Limb (tissue), 2 donors: Measurements from ENCODE around the gene CCDC148.
"Not testable (repeated sequence)": the region's sequence is repeated elsewhere in the genome, so short reads cannot be mapped to it uniquely, and the experiment has no call there.

Source experiments
- DNase-seq, 2 donors: peaks; one replicate each; pipeline ENCODE4 v3.0.0-alpha.2; 2016; ENCODE audit errors: extremely low spot score in 2 of 2

The CCDC148 gene

DNA sequence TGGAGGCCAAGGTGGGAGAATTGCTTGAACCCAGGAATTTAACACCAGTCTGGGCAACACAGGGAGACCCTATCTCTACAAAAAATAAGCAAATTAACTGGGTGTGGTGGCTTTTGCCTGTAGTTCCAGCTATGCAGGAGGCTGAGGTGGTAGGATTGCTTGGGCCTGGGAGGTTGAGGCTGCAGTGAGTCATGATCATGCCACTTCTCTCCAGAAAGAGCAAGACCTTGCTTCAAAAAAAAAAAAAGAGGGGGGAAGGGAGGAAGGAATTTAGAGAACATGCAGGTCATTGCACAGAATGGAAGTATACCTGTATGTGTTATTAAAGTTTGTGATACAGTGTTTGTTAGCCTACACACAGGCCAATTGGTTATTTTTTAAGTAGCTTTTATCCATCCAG lies 26.0 kb upstream of the CCDC148 start:
- DNase-seq, result no peak

DNA sequence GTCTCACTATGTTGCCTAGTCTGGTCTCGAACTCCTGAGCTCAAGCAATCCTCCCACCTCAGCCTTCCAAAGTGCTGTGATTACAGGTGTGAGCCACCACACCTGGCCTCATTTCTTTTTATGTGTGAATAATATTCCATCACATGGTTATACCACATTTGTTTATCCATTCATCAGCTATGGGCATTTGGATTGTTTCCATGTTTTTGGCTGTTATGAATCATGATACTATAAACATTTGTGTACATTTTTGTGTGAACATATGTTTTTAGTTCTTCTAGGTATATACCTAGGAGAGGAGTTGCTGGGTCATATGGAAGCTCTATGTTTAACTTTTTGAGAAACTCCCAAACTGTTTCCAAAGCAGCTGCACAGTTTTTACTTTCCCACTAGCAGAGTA lies 24.6 kb upstream of the CCDC148 start:
- DNase-seq, result no peak

DNA sequence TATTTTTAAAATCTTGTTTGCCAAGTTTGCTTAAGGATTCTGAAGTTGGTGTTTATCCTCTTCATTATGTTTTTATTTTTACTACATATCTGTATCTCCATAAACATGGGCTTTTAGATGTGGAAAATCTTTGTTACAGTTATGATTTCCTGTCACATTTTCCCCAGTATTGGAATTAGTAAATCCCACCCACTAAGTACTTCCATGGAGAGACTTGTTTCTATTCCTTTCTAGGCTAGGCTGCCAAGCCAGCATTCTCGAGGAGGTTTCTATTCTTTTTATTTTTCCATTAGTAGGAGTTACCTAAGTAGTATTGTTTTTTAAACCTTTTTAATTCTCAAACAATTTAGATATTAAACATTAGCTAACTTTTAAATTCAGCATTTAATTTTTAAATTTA lies 22.3 kb upstream of the CCDC148 start:
- no peak for DNase-seq

DNA sequence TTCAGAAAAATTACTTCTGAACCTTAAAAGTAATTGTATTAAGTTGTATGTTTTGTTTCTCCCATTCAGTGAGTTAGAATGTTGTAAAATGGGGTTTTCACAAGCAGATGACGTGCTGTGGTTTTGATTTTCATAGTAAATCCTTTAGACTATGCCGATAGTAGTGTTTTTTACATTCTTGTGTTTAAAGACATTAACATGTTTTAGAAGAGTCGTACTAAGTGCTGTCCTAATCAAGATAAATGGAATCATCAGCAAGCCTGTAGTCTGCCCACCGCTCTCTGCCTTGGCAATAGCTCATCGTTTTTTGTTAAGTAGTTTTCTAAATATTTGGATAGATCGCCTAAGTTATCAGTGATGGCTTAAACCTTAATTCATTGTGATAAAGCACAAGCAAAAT lies 21.7 kb upstream of the CCDC148 start:
- DNase-seq, result no peak

DNA sequence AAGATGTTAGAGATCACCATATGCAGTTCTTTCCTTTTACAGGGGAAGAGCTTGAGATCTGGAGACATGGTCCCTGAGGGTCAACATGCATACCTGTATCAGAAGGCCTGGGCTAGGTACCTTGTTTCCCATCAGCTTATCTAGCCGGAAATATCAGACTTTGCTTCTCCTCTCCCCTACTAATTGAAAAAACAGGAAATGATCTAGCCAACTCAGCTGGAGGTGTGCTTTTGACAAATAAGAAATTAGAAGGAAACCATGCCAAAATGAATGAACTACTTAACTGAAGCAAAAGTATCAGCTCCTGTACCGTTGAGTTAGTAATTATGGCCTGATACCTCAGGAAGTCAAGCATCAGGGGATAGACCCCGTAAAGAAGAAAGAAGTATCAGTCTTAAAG lies 20.6 kb upstream of the CCDC148 start:
- DNase-seq, result no peak

DNA sequence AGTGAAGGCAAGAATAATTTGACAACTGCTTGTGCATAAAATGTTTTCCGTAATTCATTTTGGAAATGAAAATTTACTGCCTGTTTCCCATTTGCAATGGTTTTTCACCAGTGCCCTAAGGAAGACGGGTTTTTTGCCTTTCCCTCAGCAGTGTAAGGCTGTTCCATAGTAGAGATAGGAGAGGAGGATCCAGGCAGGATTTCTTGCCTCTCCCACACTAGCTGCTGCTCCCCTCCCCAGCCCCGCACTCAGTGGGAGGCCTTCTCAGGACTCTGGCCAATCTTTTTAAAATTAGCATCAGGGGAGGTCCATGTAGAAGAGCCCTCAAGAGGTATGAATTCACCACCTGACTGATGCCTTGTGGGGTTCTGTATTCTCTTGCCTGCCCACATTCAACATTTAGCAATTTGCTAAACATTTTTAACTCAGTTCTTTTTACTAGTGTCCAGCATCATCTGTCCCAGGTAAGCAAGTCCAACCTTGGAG lies 18.0 kb upstream of the CCDC148 start:
- DNase-seq, result not testable (repeated sequence)

DNA sequence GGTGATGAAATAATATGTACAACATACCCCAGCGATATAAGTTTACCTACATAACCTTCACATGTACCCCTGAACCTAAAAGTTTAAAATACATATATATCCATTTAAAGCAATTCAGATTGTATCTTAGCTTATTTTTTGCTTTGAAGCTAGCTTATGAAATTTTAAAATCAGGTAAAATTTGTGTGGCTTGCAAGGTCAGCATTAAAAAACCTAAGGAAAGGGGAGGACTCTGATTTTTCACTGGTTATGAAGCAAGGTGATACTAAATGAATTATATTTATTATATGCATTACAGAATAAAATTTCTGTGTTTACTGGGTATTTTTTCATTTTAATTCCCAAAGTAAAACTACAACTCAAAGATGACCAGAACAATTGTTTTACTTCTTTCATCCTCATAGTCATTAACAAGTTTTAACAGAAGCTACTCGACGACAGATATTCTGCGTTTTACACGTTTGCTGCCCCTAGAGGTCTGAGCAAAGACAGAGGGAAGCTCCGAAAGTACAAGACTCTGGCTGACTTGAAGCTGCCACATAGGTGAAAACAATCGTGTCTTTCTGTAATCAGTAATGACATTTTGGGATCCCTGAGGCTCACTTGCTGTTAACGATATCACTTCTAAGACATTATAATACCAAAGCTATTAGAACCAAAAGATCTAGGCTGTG lies 17.3 kb upstream of the CCDC148 start:
- DNase-seq, result no peak

DNA sequence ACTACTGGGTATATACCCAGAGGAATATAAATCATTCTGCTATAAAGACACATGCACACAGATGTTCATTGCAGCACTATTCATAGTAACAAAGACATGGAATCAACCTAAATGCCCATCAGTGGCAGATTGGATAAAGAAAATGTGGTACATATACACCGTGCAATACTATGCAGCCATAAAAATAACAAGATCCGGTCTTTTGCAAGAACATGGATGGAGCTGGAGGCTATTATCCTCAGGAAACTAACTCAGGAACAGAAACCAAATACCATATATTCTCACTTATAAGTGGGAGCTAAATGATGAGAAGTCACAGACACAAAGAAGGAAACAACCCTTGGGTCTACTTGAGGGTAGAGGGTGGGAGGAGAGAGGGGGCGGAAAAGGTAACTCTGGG lies 16.7 kb upstream of the CCDC148 start:
- DNase-seq, result not testable (repeated sequence)

DNA sequence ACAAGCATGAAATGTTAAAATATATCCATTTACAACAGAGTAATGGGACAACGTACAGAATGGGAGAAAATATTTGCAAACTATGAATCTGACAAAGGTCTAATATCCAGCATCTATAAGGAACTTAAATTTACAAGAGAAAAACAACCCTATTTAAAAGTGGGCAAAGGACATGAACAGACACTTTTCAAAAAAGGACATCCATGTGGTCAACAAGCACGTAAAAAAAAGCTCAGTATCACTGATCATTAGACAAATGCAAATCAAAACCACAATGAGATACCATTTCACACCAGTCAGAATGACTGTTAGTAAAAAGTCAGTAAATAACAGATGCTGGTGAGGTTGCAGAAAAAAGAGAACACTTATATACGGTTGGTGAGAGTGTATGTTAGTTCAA lies 16.3 kb upstream of the CCDC148 start:
- DNase-seq, result not testable (repeated sequence)

DNA sequence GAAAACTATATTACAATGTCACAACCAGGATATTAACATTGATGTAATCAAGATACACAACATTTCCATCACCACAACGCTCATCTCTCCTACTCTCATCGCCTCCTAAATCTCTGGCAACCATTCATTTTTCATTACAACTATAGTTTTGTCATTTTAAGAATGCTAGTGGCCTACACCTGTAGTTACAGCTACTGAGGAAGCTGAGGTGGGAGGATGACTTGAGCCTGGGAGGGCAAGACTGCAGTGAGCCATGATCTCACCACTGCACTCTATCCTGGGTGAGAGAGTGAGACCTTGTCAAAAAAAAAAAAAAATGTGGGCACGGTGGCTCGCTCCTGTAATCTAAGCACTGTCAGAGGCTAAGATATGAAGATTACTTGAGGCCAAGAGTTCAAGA lies 10.7 kb upstream of the CCDC148 start:
- DNase-seq, result no peak

DNA sequence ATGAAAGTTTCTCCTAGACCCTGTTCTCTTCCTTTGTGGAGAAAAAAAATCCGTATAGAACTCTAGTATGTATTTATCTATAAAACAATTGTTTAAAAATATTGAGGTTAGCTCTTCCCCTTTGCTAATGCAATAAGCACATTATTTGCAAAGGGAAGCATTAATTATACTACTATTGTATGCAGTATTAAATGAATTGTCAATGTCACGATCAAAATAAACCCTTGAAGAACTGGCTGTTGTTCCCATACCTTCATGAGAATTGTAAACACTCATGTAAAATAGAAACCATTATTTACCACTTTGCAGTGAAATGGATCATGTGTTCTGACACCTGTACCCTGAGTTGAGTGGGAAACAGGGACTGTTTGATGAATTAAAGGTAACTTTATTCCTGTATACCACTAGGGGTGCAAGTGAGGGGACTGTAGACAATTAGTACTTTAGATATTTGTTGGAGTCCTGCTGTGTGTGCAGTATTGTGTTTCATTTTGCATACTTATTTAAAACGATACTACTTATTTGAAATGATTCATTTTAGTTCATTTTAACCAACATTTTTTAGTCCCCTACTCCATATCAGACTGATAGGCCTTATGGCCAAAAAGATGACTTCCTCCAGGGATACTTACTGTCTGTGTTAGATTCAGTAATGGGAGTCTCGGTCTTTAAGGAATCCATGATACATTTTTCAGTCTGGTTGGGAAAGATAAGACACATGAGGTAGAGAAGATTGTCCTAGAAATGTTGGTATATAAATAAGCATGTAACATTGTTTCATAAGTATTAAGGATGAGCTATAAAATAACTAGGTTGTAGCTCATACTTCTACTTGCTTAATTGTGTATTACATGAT lies 8.1 kb upstream of the CCDC148 start:
- DNase-seq, result no peak

DNA sequence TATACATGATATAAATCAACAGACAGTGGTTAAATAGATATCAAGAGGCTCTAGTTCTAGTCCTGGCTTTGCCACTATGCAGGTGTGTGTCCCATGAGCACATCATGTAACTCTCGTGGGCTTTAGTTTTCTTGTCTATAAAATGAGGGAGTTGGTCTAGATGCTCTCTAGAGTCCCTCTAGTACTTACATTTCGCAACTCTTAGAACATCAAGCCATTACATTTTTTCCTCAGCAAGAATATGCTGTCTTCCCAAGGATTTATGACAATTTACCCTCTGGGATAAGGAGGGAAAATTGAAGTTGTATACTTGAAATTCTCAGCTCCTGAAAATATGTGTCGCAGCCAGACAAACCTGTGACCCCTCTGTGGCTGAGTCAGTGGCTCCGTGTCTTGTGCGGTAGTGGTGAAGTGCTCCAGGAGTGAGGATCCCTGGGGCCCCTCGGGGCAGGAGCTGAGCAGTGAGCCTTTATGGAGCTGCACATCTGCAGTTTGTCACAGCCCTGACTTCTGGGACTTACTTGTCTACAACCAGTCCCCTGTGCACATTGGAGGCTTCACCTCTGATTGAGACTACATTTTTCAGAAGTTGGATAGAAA lies 7.0 kb upstream of the CCDC148 start:
- no peak for DNase-seq

DNA sequence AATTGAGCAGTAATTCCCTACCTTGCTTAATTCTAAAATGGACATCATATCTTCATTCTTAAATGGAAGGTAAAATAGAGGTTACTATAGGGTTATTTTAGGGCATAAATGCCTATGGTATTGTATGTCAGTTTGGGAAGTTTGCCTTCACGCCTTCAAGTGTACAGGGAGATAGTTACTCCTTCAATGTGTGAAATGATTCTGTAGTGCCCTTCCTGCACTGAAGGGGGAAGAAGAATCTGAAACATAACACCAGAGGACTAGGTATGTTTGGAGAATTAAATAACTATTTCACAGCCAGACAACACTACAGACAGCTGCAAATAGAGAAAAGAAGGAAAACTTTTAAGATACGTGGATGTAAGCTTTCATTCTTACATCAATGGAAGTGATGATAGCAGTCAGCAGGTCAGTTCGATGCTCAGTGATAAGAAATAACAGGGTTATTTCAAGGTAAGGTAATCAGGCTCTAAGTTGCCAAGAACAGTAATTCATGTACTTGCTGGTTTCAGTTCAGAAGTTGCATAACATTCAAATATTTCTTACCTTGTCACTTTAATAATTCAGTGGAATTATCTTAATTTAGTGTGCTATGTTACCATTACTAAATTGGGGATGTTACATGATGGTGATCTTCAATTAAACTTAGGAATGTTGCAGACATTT lies 4.2 kb upstream of the CCDC148 start:
- DNase-seq, result no peak

DNA sequence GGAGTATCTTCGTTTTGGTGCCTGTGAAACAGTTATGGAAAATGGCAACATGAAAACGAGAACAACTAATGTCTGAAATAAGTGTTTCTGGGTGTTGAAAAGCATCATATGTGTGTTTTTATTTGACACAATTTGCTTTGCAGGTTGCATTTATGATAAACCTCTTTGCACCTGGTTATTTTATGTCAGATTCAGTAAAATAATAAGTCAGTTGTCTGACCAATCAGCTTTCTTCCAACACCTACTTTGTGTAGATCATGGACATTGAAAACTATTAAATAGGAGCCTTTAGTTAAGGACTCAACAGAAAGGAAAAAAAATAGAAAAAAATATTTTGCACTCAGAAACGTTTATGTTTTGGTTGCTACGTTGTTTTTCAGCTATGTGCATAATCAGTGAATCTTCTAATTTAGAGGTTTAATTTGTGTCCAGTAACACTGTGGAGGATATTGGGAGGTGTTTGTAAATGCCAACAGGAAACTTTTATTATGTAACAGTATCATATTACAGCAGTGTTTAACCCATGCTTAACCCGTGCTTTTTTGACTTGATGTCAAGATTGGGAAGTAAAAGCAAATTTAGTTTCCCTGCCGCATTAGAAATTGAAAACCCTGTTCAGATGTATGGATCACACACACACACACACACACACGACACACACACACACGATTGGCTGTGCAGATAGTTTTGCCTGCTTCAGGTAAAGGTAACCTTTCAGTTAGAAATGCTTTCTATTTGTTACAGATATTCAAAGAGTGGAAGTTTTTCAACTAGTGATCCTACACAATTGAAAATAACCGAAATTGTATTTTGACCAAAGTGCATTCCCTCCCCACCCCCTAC lies 2.8 kb upstream of the CCDC148 start:
- DNase-seq, result no peak

DNA sequence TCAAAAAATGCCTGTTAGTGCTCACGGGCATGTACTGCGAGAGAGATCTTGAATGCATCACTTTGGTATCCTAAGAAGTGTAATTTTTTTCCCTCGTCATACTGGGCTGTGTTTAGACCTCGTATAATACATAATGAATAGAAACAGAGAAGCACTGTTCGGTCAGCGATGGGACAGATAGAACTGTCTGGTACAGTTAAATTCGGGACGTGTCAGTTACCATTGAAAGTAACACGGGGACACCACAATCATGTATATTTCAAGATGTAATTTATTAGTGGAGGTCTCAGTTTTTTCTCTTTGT lies 2.0 kb upstream of the CCDC148 start:
- no peak for DNase-seq

DNA sequence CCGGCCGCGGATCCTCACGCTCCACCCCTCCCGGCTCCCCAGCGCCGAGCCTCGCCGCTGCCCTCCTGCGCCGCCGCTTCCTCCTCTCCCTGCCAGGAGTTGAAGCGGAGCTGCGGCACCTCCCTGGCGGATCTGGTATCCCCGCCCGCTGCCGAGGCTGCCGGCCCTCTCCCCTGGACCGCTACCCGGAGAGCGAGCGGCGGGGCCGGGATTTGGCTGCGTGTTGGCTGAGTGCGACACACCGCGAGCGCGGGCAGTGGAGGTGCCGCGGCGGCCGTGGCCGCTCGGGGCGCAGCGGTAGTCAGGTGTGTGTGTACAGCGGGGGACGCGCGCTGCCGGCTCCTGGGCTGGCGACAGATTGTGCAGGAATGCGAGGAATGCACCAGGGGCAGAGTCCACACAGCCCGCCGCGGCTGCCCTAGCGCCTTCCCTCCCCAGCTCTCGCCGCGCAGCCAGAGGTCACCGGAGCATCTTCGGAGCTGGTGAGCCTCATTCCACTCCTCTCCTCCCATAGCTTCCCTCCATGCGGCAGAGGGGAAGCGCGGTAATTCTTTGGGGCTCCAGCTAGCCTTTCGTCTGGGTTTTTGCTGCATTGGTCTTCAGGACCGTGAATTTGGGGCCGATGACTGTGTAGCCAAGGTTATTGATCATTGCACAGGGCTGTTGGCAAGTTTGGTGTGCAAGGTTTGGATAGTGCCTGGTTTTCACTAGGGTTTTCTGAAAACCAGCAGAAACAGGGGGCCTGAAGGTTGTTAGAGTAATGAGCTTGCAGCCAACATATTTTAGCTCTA lies 1.5 kb upstream of the CCDC148 start:
- DNase-seq, result peak in 1 of 2 donors; percentile 48

DNA sequence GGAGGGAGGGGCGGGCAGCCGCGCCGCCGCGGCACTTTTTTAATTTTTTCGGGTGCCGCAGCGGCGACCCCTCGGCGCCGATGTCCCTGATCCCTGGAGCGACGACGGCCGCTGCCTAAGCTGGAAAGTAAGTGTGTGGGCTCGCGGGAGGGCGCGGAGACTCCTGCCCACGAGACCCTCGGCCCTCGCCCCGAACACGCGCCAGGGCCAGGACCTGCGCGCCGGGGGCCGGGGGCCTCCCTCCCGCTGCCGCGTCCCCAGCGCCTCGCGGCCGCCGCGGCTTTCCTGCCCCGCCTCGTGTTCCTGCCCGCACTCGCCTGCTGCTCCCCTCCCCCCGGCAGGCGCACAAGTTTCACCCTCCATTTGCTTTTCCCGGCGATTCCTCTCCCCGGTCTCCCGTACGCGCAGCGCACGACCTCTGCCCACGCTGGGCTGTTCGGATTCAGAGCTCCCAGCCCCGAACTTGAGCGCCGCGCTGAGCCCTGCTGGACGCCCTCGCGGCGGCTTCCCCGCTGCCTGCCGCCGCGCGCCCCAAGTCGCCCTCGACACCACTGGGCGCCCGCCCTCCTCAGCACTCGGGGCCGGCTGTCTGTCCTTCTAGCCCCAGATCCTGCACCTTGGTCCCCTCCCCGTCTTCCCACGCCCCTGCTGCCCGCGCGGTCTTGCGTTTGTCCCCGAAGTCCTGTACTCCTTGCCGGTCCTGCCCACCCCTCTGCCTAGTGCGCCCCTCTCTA lies 706 bp upstream of the CCDC148 start:
- peak; percentile 48 to 83 for DNase-seq

DNA sequence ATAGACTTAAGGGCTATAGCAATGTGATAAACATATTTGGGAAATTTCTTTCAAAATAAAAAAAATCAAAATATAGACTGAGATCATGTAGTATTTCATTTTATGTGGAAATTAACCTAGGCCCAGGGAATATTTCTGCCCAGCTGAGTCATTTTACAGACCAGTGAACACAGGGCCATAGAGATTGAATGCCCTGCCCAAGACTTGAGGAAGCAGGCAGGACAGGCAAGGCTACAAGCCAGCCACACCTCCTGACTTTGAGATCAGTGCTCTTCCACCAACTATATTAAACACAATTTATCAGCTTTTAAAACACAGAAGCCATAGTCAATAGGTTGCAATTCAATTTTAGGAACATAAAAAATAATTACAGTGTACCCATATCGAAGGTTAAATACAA lies 12.9 kb downstream of the CCDC148 start:
- no peak for DNase-seq

DNA sequence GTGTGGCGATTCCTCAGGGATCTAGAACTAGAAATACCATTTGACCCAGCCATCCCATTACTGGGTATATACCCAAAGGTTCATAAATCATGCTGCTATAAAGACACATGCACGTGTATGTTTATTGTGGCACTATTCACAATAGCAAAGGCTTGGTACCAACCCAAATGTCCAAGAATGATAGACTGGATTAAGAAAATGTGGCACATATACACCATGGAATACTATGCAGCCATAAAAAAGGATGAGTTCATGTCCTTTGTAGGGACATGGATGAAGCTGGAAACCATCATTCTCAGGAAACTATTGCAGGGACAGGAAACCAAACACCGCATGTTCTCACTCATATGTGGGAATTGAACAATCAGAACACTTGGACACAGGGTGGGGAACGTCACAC lies 17.5 kb downstream of the CCDC148 start:
- not testable (repeated sequence) for DNase-seq

DNA sequence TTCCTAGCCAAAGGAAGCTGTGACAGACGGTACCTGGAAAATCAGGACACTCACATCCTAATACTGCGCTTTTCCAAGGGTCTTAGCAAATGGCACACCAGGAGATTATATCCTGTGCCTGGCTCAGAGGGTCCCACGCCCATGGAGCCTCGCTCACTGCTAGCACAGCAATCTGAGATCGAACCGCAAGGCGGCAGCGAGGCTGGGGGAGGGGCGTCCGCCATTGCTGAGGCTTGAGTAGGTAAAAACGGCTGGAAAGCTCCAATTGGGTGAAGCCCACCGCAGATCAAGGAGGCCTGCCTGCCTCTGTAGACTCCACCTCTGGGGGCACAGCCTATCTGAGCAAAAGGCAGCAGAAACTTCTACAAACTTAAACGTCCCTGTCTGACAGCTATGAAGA lies 22.8 kb downstream of the CCDC148 start:
- not testable (repeated sequence) for DNase-seq
